Subcutaneous adipose tissue (tissue), 4 donors: Measurements from ENCODE around the gene TMEM9. TPM values are rescaled to one million over a fixed set of nuclear protein-coding genes. Genes with fewer than 3 reads are reported as not detected.

Source experiments
- CTCF ChIP-seq: fragments of 450-650 bp; IDR thresholded peaks from one replicate; pipeline ENCODE4 v1.5.1; 2016; ENCODE audit warnings: low read depth, mild to moderate bottlenecking, control low read depth, antibody characterized with exemption, moderate library complexity
- total RNA-seq, 4 donors: library from RNA; depleted of rRNA; stranded (reverse); fragments of >200 nt; gene quantifications; one replicate each; pipeline ENCODE4 v1.1.0, GENCODE V29; 2016

Gene TMEM9
- total RNA-seq, 4 donors from 2014 or later: 17.4 to 38.4 (median 35.2) TPM

GRCh38 chr1:201131398-201131797, 22.9 kb downstream of the TMEM9 start:
- no peak for TF ChIP-seq CTCF

- TF ChIP-seq CTCF: no peak
Measured at GRCh38 chr1:201128962-201129361, 25.3 kb downstream of the TMEM9 start.

GRCh38 chr1:201128476-201128875, 25.8 kb downstream of the TMEM9 start:
- TF ChIP-seq CTCF: no peak

GRCh38 chr1:201127755-201128455, 26.4 kb downstream of the TMEM9 start:
- no peak for TF ChIP-seq CTCF

GRCh38 chr1:201126832-201127754, 27.2 kb downstream of the TMEM9 start, which contains the start of gene ASCL5:
Gene ASCL5, minus strand, starts transcription at chr1:201127184. Its CDS starts 11,812 bp downstream, at chr1:201115372.
- no peak for TF ChIP-seq CTCF

GRCh38 chr1:201126463-201126831, 27.8 kb downstream of the TMEM9 start:
- no peak for TF ChIP-seq CTCF

- TF ChIP-seq CTCF: no peak
Measured at GRCh38 chr1:201125800-201126199, 28.5 kb downstream of the TMEM9 start.
